Nephron (organoid): ENCODE data around the gene CD63.

ENCODE experiments used
- H3K27ac Mint-ChIP-seq, 3 experiments: 2 replicates each; pipeline ENCODE4 v1.8.0; 2020; ENCODE audit warnings: mixed read lengths in 3 of 3, mild to moderate bottlenecking in 2 of 3, moderate library complexity in 1 of 3
- H3K27me3 Mint-ChIP-seq: 2 replicates; pipeline ENCODE4 v1.8.0; 2021; ENCODE audit warnings: low read depth, mild to moderate bottlenecking, moderate library complexity, mixed read lengths
- H3K36me3 Mint-ChIP-seq: 2 replicates; pipeline ENCODE4 v1.8.0; 2020; ENCODE audit warnings: low read depth, mixed read lengths
- H3K4me1 Mint-ChIP-seq: 2 replicates; pipeline ENCODE4 v1.8.0; 2020; ENCODE audit warnings: mixed read lengths
- H3K4me3 Mint-ChIP-seq, 3 experiments: 2 replicates each; pipeline ENCODE4 v1.8.0; 2020; ENCODE audit warnings: mild to moderate bottlenecking in 3 of 3, mixed read lengths in 3 of 3, moderate library complexity in 2 of 3
- H3K9me3 Mint-ChIP-seq: 2 replicates; pipeline ENCODE4 v1.8.0; 2020; ENCODE audit warnings: mixed read lengths
- TF ChIP-seq, protein P1 (sequence below), 3 experiments: fragments of 200-600 bp; sonication (generic); IDR thresholded peaks; one replicate each; pipeline ENCODE4 v1.5.0; 2021; ENCODE audit warnings: antibody characterized with exemption in 3 of 3; ENCODE audit not compliant: unreplicated experiment in 3 of 3

Gene CD63

GRCh38 chr12:55732288-55732687, 3.5 kb upstream of the CD63 start:
- Mint-ChIP-seq H3K9me3 (no peaks in the 10 kb centered on the region), H3K27me3 (no peaks in the 10 kb centered on the region), H3K4me3 (no peak overlapping the region), H3K36me3 (peaks cover 4% of the 10 kb centered on the region), H3K4me1 (peaks cover 34% of the 10 kb centered on the region), H3K27ac (peak overlapping the region in 2 of 3 experiments; percentile 23 to 26)
- TF ChIP-seq, protein P1, sequence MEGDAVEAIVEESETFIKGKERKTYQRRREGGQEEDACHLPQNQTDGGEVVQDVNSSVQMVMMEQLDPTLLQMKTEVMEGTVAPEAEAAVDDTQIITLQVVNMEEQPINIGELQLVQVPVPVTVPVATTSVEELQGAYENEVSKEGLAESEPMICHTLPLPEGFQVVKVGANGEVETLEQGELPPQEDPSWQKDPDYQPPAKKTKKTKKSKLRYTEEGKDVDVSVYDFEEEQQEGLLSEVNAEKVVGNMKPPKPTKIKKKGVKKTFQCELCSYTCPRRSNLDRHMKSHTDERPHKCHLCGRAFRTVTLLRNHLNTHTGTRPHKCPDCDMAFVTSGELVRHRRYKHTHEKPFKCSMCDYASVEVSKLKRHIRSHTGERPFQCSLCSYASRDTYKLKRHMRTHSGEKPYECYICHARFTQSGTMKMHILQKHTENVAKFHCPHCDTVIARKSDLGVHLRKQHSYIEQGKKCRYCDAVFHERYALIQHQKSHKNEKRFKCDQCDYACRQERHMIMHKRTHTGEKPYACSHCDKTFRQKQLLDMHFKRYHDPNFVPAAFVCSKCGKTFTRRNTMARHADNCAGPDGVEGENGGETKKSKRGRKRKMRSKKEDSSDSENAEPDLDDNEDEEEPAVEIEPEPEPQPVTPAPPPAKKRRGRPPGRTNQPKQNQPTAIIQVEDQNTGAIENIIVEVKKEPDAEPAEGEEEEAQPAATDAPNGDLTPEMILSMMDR (IDR thresholded peaks at IDR 0.05; ENCODE audit: unreplicated experiment in 3 of 3), result no peak

GRCh38 chr12:55729819-55730818, 1.3 kb upstream of the CD63 start:
- Mint-ChIP-seq H3K4me3 (peak overlapping the region; percentile 90 to 94 (median 90)), H3K27ac (peak overlapping the region; percentile 97), H3K9me3 (no peaks in the 10 kb centered on the region), H3K4me1 (peaks cover 41% of the 10 kb centered on the region), H3K36me3 (peaks cover 21% of the 10 kb centered on the region), H3K27me3 (no peaks in the 10 kb centered on the region)
- TF ChIP-seq, protein P1 (IDR thresholded peaks at IDR 0.05; ENCODE audit: unreplicated experiment in 3 of 3), result peak in 2 of 3 experiments; percentile 6 to 18

DNA sequence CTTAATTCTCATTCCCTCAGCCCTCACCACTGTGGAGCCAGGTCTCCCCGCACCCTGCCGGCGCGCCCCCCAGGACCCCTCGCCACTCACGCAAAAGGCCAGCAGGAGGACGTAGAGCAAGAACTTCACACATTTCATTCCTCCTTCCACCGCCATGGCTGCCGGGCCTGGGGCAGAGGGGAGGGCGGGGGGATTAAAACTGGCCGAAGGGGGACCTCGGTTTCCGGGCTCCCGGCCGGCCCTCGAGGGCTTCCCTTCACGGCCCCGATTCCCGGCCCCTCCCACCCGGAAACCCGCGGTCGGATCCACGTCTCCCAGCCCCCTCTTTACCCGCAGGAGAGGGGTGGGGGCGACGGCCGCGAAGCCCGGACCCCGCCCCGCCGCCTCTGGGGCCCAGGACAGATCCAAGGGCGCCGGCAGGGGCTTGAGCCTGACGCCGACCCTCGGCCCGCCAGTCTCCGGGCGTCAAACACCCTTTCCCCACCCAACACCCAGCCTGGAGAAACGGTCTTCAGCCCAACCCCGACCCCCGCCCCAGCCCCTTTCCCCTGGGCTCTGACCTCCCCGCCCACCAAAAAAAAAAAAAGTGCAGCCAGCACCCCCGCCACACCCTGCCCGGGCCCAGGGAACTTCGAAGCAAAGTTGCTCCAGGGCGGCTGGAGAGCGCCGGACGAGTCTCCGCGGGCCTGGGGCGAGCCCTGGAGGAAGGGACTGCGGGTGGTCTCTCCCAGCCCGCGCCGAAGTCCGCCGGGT, 447 bp downstream of the CD63 start:
- Mint-ChIP-seq H3K36me3 (peaks cover 35% of the 10 kb centered on the region), H3K27me3 (peaks cover 5% of the 10 kb centered on the region), H3K9me3 (no peaks in the 10 kb centered on the region), H3K27ac (peak overlapping the region; percentile 86 to 97 (median 95)), H3K4me1 (peaks cover 53% of the 10 kb centered on the region), H3K4me3 (peak overlapping the region; percentile 90 to 94 (median 90))
- TF ChIP-seq, protein P1 (IDR thresholded peaks at IDR 0.05; ENCODE audit: unreplicated experiment in 3 of 3), result no peak

DNA sequence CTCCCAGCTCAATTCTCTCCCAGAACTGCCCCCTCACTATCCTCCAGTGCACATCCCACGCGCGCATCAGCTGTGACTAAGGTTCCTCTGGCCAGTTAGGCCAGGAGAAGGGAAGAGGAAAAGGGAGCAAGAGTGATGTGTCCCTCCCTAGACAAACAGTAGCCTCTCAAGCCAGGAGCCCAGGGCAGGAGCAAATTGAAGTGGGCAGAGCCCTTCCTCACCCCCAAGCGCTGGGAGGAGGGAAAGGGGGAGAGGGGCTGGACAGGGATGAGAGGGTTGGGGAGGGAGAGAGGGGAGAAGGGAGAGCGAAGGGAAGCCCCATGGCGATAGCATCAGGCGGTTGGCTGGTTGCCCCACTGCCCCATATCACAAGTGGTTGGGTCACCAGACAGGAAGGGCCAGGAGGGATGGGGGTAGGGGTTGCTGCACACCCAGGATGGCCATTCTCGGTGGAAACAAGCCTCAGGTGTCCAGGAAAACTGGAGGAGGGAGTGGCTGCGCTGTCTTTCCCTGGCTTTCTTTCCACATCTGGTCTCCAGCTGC, 1.1 kb downstream of the CD63 start:
- Mint-ChIP-seq H3K27me3 (peaks cover 5% of the 10 kb centered on the region), H3K4me1 (peaks cover 56% of the 10 kb centered on the region), H3K36me3 (peaks cover 38% of the 10 kb centered on the region), H3K9me3 (no peaks in the 10 kb centered on the region), H3K4me3 (peak overlapping the region; percentile 90 to 94 (median 90)), H3K27ac (peak overlapping the region; percentile 86 to 97 (median 95))
- TF ChIP-seq, protein P1 (IDR thresholded peaks at IDR 0.05; ENCODE audit: unreplicated experiment in 3 of 3), result no peak

DNA sequence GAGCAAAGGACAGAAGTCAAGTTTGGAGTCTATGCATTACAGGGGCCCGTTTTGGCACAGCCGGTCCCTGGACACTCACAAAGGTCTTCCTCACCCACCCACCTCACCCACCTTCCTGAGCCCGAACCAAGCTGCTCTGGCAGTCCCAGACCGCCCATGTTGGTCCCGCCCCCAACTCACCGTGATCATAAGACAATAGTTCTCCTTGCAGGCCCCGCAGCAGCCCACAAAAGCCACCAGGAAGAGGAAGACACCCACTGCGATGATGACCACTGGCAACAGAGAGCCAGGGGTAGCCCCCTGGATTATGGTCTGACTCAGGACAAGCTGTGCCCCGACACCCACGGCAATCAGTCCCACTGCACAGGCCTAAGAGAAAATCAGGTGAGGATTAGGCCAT, 1.8 kb downstream of the CD63 start:
- peaks cover 5% of the 10 kb centered on the region for H3K27me3 Mint-ChIP-seq
- H3K27ac Mint-ChIP-seq, result peak overlapping the region; percentile 86 to 97 (median 95)
- peak overlapping the region; percentile 90 to 94 (median 90) for H3K4me3 Mint-ChIP-seq
- no peaks in the 10 kb centered on the region for H3K9me3 Mint-ChIP-seq
- peaks cover 56% of the 10 kb centered on the region for H3K4me1 Mint-ChIP-seq
- TF ChIP-seq, protein P1 (IDR thresholded peaks at IDR 0.05; ENCODE audit: unreplicated experiment in 3 of 3), result no peak
- H3K36me3 Mint-ChIP-seq, result peaks cover 38% of the 10 kb centered on the region
